ENCODE data around the gene SMCO3.

The SMCO3 gene

GRCh38 chr12:14826491-14826890 is 12.5 kb upstream of the SMCO3 start:
- DNase-seq: no peak

GRCh38 chr12:14825256-14825655 is 11.3 kb upstream of the SMCO3 start:
- no peak for DNase-seq

- no peak for DNase-seq
Measured at GRCh38 chr12:14824012-14824634, 10.1 kb upstream of the SMCO3 start.

GRCh38 chr12:14811486-14811885 is 2.5 kb downstream of the SMCO3 start:
- no peak for DNase-seq

GRCh38 chr12:14810953-14811483 is 3.0 kb downstream of the SMCO3 start:
- DNase-seq: no peak

- DNase-seq: no peak
Measured at GRCh38 chr12:14810167-14810952, 3.6 kb downstream of the SMCO3 start.

DNA sequence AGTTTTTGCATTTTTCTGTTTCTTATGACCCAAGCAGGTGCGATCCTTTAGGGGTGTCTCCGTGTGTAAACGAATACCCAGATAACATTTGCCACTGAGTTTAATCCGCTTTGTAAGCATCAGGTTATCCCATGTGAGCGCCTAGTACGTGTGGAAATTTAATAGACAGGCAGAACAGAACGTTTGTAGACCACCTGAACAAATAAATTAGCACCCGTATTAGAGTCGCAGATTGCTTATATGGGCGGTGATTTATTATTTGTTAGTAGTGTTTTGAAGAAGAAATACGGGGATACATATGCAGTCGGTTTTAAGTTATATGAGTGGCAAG is 10.2 kb downstream of the SMCO3 start:
- DNase-seq: no peak

GRCh38 chr12:14803011-14803829 is 10.8 kb downstream of the SMCO3 start, which contains the start of the genes C12orf60 and WBP11:
C12orf60 (plus strand) TSS chr12:14803670; CDS start chr12:14822936, 19,266 bp downstream.
WBP11 (minus strand) TSS chr12:14803478; CDS start chr12:14801383, 2,095 bp downstream.
- peak; percentile 82 to 85 for DNase-seq

DNA sequence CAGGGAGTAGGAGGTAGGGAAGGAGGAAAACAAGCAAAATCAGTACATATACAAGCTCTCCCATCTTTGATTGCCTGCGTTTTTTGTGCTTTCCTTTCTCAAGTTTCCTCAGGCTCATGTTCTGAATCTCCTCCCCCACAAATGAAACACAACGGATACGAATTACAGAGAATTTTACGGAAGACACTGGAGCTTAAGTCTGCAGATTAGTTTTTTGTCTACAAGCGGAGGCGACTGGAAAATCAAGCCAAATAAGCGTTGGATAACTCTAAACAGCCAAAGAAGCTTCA is 11.3 kb downstream of the SMCO3 start:
- no peak for DNase-seq

DNA sequence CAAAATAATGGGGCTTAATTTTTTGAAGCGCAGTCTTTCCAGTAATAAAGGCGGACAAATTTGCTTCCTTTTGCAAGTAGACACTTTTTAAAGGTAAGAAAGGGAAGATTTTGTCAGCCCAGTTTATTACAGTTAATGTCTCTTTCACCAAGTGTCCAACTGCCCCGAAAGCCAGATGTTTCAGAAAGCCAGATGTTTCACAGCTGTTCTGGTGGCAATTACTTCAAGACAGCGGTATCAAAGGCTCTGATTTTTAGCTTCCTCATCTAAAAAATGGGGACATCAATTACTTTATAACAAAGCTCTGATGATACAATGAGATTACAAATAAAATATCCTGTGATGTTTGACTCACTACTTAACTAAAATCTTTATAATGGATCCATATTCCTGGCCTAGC is 11.7 kb downstream of the SMCO3 start:
- DNase-seq: no peak

DNA sequence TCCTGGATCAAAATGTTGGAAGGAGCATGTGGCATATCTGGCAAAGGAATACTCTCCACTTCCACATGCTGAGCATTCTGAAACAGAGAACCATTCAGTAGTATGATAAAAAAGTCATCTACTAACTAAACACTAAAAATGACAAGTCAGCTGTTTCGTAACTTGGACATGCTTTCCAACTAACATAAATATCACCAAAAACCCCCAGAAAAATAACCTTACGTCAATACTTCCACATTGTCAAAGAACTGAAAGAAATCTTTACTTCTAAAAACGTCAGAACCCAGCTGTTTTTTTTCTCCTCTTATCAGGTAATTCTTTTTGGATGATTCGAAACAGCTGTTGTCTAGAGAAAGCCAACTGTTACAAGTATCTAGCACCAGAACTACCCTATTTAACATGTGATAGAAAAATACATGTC is 18.9 kb downstream of the SMCO3 start:
- no peak for DNase-seq

GRCh38 chr12:14785568-14785967 is 28.4 kb downstream of the SMCO3 start:
- DNase-seq: no peak

DNA sequence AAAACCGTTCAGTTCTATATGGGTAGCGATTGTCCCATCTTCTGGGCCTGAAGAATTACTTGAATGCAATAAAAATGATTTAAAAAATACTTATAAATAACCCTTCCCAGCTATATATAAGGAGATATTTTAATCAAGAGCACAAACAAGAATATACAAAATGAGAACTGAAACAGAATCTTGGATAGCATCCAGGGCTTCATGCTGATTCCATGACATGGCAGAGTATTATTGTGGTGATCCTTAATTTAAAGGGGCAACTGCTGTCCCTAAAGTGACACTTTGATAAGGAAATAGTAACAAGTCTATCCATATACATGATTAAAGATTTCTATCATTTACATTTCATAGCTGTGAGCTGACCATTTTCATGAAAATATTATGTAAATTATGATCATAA is 29.5 kb downstream of the SMCO3 start:
- no peak for DNase-seq

DNA sequence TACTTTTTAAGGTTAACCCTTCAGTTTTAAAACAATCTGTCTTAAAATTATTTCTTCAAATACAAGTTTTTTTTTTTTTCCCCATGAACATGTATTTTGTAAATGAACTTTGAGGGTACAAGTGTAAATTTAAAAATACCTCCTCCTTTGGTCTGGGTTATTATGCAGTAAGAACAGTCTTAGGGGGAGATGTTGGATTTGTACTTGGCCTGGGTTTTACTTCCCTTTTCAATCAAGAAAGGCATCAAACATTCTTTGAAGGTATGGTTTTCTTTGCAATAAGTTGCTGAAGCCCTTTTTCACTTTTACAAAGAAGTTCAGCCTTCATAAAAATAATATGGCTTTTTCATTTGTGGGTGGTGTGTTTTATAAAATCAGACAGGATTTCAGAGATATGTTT is 31.2 kb downstream of the SMCO3 start:
- DNase-seq: no peak

DNA sequence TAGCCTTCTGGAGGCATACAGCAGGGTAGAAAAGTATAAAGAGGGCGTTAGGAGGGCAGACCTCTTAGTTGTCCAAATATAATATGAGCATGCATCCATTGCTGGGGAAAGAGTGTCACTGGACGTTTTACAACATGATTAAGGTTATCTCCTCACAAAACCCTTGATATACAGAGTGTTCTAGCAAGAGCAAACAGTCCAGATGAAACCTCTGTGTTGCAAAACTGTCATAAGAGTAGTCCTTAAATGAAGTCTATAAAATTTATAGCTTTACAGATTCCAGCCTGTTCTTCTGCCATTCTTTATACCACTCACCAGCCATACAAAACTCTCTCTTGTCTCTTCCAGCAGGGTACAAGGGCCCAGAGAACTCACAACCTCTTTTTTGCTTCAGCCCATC is 32.4 kb downstream of the SMCO3 start:
- DNase-seq: no peak

DNA sequence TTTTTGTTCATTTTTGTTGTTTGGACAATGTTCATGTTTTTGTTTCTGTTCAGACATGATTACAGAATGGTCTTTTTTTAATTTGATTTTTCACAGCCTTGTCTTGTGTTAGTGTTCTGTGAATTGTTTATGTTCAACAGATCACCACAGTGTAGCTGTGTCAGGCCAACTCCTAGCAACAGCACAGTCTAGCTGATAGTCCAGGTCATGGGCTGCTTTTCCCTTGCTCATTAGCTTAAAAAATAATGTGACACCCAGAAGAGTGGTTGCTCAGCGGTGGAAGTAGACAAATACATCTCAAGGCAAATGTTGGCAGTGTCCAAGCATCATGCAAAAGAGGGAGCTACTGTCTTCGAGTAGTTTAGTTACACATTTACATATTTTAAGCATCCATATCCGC is 33.1 kb downstream of the SMCO3 start:
- no peak for DNase-seq

DNA sequence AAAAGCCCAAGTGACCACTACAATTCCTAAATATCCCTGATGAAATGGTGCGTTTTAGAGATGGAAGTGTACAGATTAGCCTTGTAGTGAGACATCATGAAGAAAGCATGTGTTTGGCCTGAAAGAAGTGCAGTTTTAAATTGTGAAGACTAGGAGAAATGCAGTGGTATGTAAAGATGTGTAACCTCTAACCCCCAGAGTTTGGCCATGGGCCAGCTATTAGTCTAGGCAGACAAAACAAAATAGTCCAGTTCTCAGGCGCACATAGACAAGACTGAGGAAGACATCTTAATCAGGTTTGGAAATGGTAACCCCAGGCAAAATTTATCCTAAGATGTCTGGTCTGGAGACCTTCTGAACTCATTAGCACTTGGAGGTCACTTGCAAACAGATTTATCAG is 34.1 kb downstream of the SMCO3 start:
- DNase-seq: no peak

DNA sequence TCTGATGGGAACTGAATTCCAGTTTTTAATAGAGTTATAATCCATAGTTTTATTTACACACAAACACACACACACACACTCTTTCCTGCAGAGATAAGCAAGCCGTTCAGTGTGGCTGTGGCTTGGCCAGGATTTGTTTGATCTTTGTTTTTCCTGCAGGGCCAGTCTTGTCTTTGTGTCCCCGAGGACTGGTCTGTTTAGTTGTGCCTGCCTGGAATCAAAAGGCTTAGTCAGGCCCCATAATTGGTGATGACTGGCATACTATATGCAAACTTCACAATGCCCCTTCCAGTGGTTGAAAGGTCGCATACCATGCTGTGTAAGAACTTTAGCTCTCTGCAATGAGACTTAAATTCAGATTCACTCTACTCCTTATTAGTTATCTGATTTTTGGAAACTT is 36.7 kb downstream of the SMCO3 start:
- no peak for DNase-seq

- DNase-seq: no peak
Measured at GRCh38 chr12:14776236-14776961, 37.6 kb downstream of the SMCO3 start.

DNA sequence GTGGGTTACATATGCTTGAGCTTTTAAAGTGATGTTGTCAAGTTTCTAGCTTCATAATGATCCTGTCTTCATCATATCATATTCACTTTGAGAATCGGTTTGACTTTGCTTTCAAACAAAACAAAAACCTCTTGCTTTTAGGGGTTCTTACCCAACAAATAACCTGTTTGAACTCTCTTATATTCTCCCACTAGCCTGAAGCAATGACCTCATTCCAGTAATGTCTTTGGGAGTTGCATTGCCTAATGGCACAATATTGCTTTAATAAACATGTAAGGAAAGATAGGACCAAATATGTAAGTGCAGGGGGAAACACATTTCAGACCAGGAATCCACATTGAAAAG is 38.4 kb downstream of the SMCO3 start:
- no peak for DNase-seq

DNA sequence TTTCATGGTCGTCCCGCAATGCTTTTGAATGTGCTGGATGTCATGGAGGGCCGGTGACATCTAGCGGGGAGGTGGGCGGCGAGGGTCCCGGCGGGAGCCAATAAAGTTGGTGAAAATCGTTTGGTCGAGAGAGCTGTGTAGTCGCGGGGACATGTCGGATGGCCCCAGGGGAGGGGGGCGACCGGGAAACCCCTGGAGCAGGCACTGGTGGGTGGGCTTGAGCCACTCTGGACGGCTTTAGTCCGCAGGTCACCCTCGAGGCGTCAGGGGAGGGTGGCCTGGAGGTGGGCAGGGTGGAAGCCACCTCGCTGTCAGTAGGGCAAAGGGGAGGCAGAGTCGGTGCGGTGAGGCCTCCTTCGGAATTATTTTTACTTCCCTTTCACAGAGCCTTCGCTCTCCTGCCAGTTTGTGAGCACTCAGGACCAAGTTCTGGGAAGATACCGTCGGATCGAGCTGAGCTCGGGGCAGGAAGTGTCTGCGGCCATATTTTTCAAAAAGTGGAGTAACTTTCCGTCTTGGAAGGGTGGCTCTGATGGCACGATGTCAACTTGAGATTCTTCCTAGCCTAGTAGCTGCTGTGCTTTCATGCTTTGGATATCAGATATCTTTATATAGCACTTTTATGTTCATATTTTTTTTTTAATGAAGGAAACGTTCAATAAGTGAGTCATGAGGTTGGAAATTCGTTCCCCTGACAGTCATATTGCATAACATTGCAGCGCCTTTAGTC is 38.9 kb downstream of the SMCO3 start:
- DNase-seq: peak in 1 of 2 experiments; percentile 9

Measured in activated CD4-positive, alpha-beta T cell treated with anti-CD3 and anti-CD28 coated beads, Interleukin-2, amount 50 U/mL, for 4 hours (primary cell).